GM23248 (cell line): ENCODE results near the gene CCSAP. TPM values are rescaled to one million over a fixed set of nuclear protein-coding genes. Genes with fewer than 3 reads are reported as not detected.

Experiments used
- DNase-seq: peaks from one replicate; pipeline ENCODE4 v3.0.0-alpha.2; 2015
- H2AFZ ChIP-seq: fragments of 200-600 bp; sonication (generic); 2 replicates; pipeline ENCODE4 v1.6.1; 2016; ENCODE audit warnings: antibody characterized with exemption
- H3F3A ChIP-seq: fragments of 200-600 bp; sonication (generic); 2 replicates; pipeline ENCODE4 v1.6.1; 2016; ENCODE audit warnings: mild to moderate bottlenecking, antibody characterized with exemption, mixed run types; ENCODE audit not compliant: insufficient read depth
- H3K27ac ChIP-seq: fragments of 200-600 bp; sonication (generic); 2 replicates; pipeline ENCODE4 v1.5.1; 2016; ENCODE audit warnings: mild to moderate bottlenecking
- H3K27me3 ChIP-seq: fragments of 200-600 bp; sonication (generic); replicated peaks from 2 replicates; pipeline ENCODE4 v1.6.1; 2016; ENCODE audit warnings: mild to moderate bottlenecking; ENCODE audit not compliant: insufficient read depth
- H3K36me3 ChIP-seq: fragments of 200-600 bp; sonication (generic); 2 replicates; pipeline ENCODE4 v1.6.1; 2016; ENCODE audit warnings: low read depth, mild to moderate bottlenecking
- H3K4me1 ChIP-seq: fragments of 200-600 bp; sonication (generic); 2 replicates; pipeline ENCODE4 v1.6.1; 2016; ENCODE audit warnings: mild to moderate bottlenecking; ENCODE audit not compliant: insufficient read depth
- H3K4me2 ChIP-seq: fragments of 200-600 bp; sonication (generic); one replicate; pipeline ENCODE4 v1.6.1; 2016; ENCODE audit warnings: mild to moderate bottlenecking; ENCODE audit not compliant: unreplicated experiment
- H3K4me3 ChIP-seq: fragments of 200-600 bp; sonication (generic); 2 replicates; pipeline ENCODE4 v1.5.1; 2016; ENCODE audit warnings: mild to moderate bottlenecking
- H3K79me2 ChIP-seq: fragments of 200-600 bp; sonication (generic); 2 replicates; pipeline ENCODE4 v1.6.1; 2016; ENCODE audit warnings: mild to moderate bottlenecking; ENCODE audit not compliant: insufficient read depth
- H3K9ac ChIP-seq: fragments of 200-600 bp; sonication (generic); 2 replicates; pipeline ENCODE4 v1.6.1; 2016; ENCODE audit warnings: mild to moderate bottlenecking
- H3K9me2 ChIP-seq: fragments of 200-600 bp; sonication (generic); 2 replicates; pipeline ENCODE4 v1.6.1; 2016; ENCODE audit warnings: mixed run types, mild to moderate bottlenecking, moderate library complexity; ENCODE audit not compliant: insufficient read depth
- H3K9me3 ChIP-seq: fragments of 200-600 bp; sonication (generic); one replicate; pipeline ENCODE4 v1.6.1; 2017; ENCODE audit warnings: low read depth
- H4K20me1 ChIP-seq: fragments of 200-600 bp; sonication (generic); 2 replicates; pipeline ENCODE4 v1.6.0; 2016; ENCODE audit not compliant: insufficient read depth
- EZH2 ChIP-seq: fragments of 200-600 bp; sonication (generic); IDR thresholded peaks from 2 replicates; pipeline ENCODE4 v1.6.1; 2018; ENCODE audit warnings: antibody characterized with exemption, mild to moderate bottlenecking; ENCODE audit not compliant: insufficient read depth, poor library complexity, severe bottlenecking
- EZH2phosphoT487 ChIP-seq: fragments of 200-600 bp; sonication (generic); IDR thresholded peaks from 2 replicates; pipeline ENCODE4 v1.6.1; 2018; ENCODE audit warnings: antibody characterized with exemption, moderate library complexity, mild to moderate bottlenecking, low read depth; ENCODE audit not compliant: insufficient read depth
- WGBS, 2 experiments: methylation state at CpG; one replicate each; pipeline ENCODE4 v1.1.6; 2015 to 2017; ENCODE audit warnings: low lambda C conversion rate in 2 of 2, low coverage in 1 of 2; ENCODE audit errors: missing lambda C conversion rate in 2 of 2; 5-methylcytosine and 5-hydroxymethylcytosine counted together
- in situ Hi-C: fragments of 300-500 bp; cut with MboI; formaldehyde crosslinking; loops from 2 replicates; pipeline ENCODE4 v1.15.0; 2020
- polyA plus RNA-seq: library from polyadenylated mRNA; unstranded; fragments of >200 nt; fragmentation: Nextera tagmentation; extraction: Ambion mirVana; gene quantifications from 2 replicates; pipeline ENCODE4 v1.2.1, GENCODE V29; 2016
- total RNA-seq: library from RNA; depleted of rRNA; stranded (reverse); fragments of >200 nt; shearing (Covaris generic); gene quantifications from 2 replicates; pipeline ENCODE4 v1.2.3, GENCODE V29; 2014

Gene CCSAP
- total and polyA plus RNA-seq, 2 experiments from 2014 or later, result 3.4 to 7.8 TPM

DNA sequence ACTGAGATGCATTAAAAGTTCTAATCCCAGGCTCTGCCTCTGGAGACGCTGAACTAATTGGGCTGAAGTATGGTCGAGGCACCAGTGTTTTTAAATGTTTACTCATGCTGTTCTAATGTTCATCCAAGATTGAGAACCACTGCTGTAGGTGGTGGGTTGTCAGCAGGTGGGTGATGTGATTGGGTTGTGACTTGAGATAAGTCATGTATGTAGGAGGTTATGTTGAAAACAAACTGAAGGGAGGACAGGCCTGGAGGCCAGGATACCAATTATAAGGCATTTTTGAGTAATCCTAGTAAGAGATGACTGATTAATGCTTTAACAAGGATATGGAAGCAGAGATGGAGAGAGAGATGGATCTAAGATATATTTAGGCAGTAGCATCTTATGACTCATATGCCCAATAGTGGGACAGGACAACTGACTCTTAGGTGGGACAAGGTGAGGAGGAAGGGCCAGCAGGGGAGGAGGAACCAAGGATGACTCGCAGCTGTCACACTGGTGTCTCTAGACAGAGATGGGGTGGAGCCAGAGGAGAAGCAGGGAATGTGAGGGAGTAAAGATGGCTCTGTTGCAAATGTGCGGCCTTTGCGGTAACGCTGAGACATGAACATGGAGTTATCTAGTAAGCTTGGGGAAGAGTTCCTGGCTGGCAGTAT, 42.6 kb downstream of the CCSAP start:
- Histone ChIP-seq H3K27ac (no peak overlapping the region), H2AFZ (no peak overlapping the region), H3K9me2 (no peaks in the 10 kb centered on the region), H3K4me2 (no peak overlapping the region), H3K79me2 (no peaks in the 10 kb centered on the region), H3K36me3 (peaks cover 35% of the 10 kb centered on the region), H4K20me1 (no peaks in the 10 kb centered on the region), H3K4me3 (no peak overlapping the region), H3F3A (peaks cover 4% of the 10 kb centered on the region), H3K27me3 (no peaks in the 10 kb centered on the region), H3K4me1 (peaks cover 11% of the 10 kb centered on the region), H3K9ac (no peak overlapping the region), H3K9me3 (no peaks in the 10 kb centered on the region)
- DNase-seq, result no peak
- in situ Hi-C loops, result no loop called here
- TF ChIP-seq EZH2phosphoT487 (no peak), EZH2 (no peak)
- 88 to 92% methylated on average over 6 of the region's 6 CpGs for WGBS, 2 experiments

DNA sequence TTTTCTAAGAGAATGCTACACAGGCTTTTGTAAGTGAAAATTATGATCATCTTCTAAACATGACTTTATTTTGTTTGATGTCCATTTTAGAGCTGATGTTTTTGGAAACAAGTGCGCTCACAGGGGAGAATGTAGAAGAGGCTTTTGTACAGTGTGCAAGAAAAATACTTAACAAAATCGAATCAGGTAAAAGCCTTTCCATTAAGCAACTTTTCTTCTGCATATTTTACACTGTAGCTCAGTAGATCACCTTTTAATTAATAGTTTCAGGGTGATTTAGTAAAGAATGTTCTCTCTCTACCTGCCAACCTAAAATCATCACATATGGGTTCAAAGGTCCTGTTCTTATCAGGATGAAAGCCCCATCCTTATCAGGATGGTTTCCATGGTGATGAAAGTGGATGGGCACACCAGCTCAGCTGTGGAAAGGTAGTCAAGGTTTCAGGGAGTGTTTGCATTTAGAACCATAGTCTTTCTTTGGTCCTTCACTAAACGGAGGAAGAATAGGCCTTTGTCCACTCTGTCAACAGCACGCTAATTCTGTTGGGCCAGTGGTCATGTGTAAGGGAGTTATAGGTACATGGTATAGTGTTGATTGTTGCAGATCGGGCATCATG, 43.9 kb downstream of the CCSAP start:
- Histone ChIP-seq H3K79me2 (no peaks in the 10 kb centered on the region), H3K4me2 (no peak overlapping the region), H3K27ac (no peak overlapping the region), H3K9me2 (no peaks in the 10 kb centered on the region), H3K9ac (no peak overlapping the region), H3K36me3 (peaks cover 23% of the 10 kb centered on the region), H3F3A (peaks cover 4% of the 10 kb centered on the region), H4K20me1 (no peaks in the 10 kb centered on the region; the same call in 1 of the 2 replicates), H3K4me3 (no peak overlapping the region), H3K9me3 (no peaks in the 10 kb centered on the region), H3K4me1 (peaks cover 11% of the 10 kb centered on the region), H2AFZ (no peak overlapping the region), H3K27me3 (no peaks in the 10 kb centered on the region)
- no peak for DNase-seq
- in situ Hi-C loops, result no loop called here
- TF ChIP-seq EZH2phosphoT487, result no peak
- no peak for TF ChIP-seq EZH2
- 94 to 98% methylated on average over 5 of the region's 5 CpGs for WGBS, 2 experiments

DNA sequence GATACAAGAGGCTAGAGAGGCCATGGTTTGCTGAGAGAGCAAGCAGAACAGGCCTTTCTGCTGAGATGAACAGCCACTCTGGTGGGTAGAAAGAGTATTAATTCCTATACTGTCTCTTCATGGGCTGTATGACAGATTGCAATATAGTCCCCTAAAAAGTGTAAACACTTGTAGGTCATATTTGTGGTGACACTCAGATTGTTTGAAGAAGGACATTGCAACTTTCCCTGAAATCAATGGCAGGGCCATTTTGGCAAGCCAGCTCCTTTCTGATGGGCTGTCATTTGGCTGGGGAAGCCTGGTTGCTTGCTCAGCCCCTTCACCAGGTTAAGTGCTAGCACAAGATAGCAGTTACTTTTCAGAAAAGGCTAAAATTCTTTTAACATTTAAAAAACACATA, 44.4 kb downstream of the CCSAP start:
- H3K27me3 ChIP-seq, result no peaks in the 10 kb centered on the region
- H3K36me3 ChIP-seq, result peaks cover 21% of the 10 kb centered on the region
- TF ChIP-seq EZH2phosphoT487 (no peak), EZH2 (no peak)
- no peaks in the 10 kb centered on the region for H3K9me2 ChIP-seq
- no peaks in the 10 kb centered on the region; the same call in 1 of the 2 replicates for H4K20me1 ChIP-seq
- DNase-seq, result no peak
- no peak overlapping the region for H3K4me2 ChIP-seq
- no peak overlapping the region for H3K9ac ChIP-seq
- no peaks in the 10 kb centered on the region for H3K79me2 ChIP-seq
- peaks cover 4% of the 10 kb centered on the region for H3F3A ChIP-seq
- H2AFZ ChIP-seq, result no peak overlapping the region
- peaks cover 11% of the 10 kb centered on the region for H3K4me1 ChIP-seq
- H3K9me3 ChIP-seq, result no peaks in the 10 kb centered on the region
- H3K27ac ChIP-seq, result no peak overlapping the region
- H3K4me3 ChIP-seq, result no peak overlapping the region
- in situ Hi-C loops, result no loop called here

DNA sequence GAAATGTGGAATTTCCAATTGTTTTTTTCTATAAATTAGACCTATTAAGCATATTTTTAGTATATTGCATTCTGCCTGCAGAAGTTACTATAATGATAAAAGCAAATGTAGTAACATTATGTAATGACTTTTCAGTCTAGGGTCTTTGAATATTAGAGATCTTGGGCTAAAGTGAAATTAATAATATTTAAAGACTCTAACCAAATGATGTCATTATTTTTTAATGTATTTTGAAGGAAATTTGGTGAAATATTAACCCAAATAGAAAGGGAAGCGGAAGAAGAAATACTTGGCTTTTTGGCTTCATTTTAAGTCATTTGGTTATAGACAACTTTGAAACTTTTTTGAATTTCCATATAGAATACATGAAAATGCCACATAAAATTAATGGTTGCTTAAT, 45.1 kb downstream of the CCSAP start:
- Histone ChIP-seq H3K9me2 (no peaks in the 10 kb centered on the region), H3K4me1 (peaks cover 11% of the 10 kb centered on the region), H3K79me2 (no peaks in the 10 kb centered on the region), H2AFZ (no peak overlapping the region), H3F3A (peaks cover 4% of the 10 kb centered on the region), H3K9ac (no peak overlapping the region), H3K4me2 (no peak overlapping the region), H3K27me3 (no peaks in the 10 kb centered on the region), H3K9me3 (no peaks in the 10 kb centered on the region), H3K4me3 (no peak overlapping the region), H4K20me1 (no peaks in the 10 kb centered on the region; the same call in 1 of the 2 replicates), H3K36me3 (peaks cover 21% of the 10 kb centered on the region), H3K27ac (no peak overlapping the region)
- 98 to 100% methylated on average over 1 of the region's 1 CpG for WGBS, 2 experiments
- TF ChIP-seq EZH2 (no peak), EZH2phosphoT487 (no peak)
- DNase-seq, result no peak
- in situ Hi-C loops, result no loop called here
